22Rv1 (cell line): ENCODE results near the gene IL17RC.

Source experiments
- H3K27ac ChIP-seq: fragments of 450-650 bp; 2 replicates; pipeline ENCODE4 v1.5.1; 2017
- CTCF ChIP-seq: fragments of 450-650 bp; IDR thresholded peaks from 2 replicates; pipeline ENCODE4 v1.5.1; 2017; ENCODE audit warnings: mild to moderate bottlenecking
- ZFX ChIP-seq: fragments of 450-650 bp; IDR thresholded peaks from 2 replicates; pipeline ENCODE4 v1.6.1; 2017; ENCODE audit warnings: antibody characterized with exemption, borderline replicate concordance

IL17RC gene

GRCh38 chr3:9928158-9928557 is 11.3 kb downstream of the IL17RC start:
- no peak overlapping the region for H3K27ac ChIP-seq
- TF ChIP-seq ZFX: no peak
- TF ChIP-seq CTCF: no peak

- TF ChIP-seq CTCF: 0 out of 2 replicates have a peak, but pooled peaks have one; percentile 10
- TF ChIP-seq ZFX: no peak
These were observed 14.0 kb downstream of the IL17RC start for GRCh38 chr3:9930804-9931418.

GRCh38 chr3:9932535-9932842 is 15.6 kb downstream of the IL17RC start:
- H3K27ac ChIP-seq: peak overlapping the region; percentile 95
- TF ChIP-seq CTCF (no peak), ZFX (no peak)

More at GRCh38 chr3:9930804-9931418, 14.0 kb downstream of the IL17RC start:
- H3K27ac ChIP-seq: no peak overlapping the region

GRCh38 chr3:9932843-9933560 is 16.1 kb downstream of the IL17RC start:
- peak overlapping the region; percentile 95 for H3K27ac ChIP-seq
- TF ChIP-seq CTCF (peak; percentile 89), ZFX (no peak)

- peak within 1 kb of the TSS; percentile 95 for H3K27ac ChIP-seq
- no peak for TF ChIP-seq ZFX
- TF ChIP-seq CTCF: no peak
These were observed 16.8 kb downstream of the IL17RC start, which contains the start of gene CRELD1 for GRCh38 chr3:9933561-9934234. Gene CRELD1 (plus strand): TSS chr3:9933834. CDS start chr3:9934439, 605 bp downstream.

- peak overlapping the region; percentile 95 for H3K27ac ChIP-seq
- TF ChIP-seq CTCF: 0 out of 2 replicates have a peak, but pooled peaks have one; percentile 11
- no peak for TF ChIP-seq ZFX
These were observed 17.3 kb downstream of the IL17RC start for GRCh38 chr3:9934235-9934621.

- TF ChIP-seq ZFX: no peak
- peak overlapping the region; percentile 95; the same call in 1 of the 2 replicates for H3K27ac ChIP-seq
These were observed 18.1 kb downstream of the IL17RC start for GRCh38 chr3:9934993-9935392.
